Measurements from ENCODE around the gene BTG2.
A peak's percentile ranks its signal among the peaks of the same experiment; 100 is the strongest.

The BTG2 gene

DNA sequence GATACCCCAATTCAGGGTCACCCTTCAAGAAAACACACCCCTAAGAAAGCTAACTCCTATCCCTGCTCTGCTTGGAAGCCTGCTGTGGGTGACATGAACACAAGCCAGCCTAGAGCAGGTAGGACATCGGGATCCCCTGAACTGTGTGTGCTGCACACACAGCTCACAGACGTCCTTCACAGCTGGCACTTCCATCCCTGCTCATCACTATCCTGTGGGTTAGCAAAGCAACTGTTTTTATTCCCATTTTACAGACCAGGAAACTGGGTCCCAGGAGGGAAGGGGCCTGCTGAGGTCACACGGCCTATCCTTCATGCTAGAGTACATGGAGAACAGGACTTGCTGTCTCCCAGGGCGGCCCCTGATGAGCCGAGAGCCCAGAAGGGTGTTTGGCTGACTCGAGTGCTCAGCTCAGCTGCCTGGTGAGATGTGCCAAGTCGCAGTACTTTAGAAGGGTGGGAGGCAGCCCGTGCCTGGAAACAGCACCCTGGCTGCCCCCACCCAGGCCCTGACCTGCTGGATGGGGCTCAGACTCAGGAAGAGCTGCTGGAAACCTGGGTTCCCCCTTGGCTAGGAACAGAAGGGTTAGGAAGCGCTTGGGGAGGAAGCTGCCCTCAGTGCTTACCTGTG lies 28.3 kb upstream of the BTG2 start:
- no peak for DNase-seq

DNA sequence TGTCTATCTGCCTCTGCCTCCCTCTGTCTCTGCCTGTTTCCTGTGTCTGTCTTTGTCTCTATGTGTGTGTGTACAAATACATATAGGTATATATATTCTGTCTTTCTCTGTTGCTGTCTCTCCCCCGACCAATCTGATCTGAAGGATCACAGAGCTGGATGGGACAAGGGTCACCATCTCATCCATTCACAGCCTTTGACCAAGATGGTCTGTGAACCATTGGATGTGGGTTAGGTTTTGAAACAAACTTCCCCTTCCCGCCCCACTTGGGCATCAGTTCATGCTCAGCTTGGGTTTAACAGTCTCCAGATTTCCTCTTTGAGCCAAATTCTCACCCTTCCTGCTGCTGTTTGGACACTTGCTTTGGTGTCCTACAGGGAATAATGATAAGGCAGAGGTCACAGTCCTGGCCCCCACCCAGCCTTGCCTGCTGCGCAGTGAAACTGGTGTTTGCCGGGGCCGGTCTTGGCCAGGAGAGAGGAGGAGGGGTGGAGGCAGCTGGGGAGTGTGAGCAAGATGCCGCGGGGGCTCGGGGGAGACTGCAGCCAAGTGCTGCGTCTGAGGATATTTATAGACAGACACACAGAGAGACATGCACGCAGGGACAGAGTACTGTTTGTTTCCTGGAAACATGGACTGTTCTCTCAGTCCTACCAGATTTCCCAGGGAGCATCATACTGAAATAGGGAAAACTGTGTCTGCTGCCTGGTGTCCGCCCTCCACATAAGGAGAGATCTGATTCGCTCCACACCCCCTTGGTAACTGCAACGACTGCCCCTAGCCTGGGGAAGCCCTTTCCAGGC lies 27.0 kb upstream of the BTG2 start:
- no peak for DNase-seq

DNA sequence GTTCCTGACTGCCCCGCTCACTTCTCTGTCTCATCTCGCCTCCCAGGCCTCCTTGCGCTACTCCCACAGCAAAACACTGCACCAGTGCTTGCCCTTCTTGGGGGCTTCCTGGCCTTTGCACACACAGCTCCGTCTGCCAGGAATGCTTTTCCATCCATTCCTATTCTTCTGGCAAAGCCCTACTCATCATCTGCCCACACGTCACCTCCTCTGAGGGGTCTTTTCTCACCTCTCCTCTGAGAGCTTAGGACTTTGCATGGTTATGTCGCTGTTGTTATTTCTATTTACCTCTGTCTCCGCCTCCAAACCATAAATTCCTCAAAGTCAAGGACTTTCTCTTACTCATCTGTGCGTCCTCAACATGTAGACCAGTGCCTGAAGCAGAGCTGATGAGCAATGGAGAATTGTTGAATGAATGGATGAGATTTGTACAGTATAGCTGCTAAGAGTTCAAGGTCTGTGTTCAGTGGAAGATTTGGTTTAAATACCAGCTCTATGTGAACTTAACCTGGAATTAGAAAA lies 26.4 kb upstream of the BTG2 start:
- no peak for DNase-seq

DNA sequence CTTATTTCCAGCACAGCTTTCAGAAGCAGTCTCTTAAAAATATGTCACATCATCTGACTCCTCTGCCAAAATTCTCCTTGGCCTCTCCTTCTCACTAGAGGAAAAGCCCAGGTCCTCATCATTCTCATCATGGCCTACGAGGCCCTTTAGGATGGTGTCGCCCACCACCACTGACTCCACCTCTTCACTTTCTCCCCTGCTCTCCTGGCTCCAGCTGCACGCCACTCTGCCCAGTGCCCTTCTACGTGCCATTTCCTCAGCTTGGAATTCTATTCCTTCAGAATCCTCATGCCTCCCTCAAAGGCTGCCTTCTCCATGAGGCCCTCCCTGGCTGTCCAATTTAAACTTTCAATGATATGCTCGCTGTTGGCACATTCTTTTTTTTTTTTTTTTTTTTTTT lies 25.3 kb upstream of the BTG2 start:
- DNase-seq, result no peak

DNA sequence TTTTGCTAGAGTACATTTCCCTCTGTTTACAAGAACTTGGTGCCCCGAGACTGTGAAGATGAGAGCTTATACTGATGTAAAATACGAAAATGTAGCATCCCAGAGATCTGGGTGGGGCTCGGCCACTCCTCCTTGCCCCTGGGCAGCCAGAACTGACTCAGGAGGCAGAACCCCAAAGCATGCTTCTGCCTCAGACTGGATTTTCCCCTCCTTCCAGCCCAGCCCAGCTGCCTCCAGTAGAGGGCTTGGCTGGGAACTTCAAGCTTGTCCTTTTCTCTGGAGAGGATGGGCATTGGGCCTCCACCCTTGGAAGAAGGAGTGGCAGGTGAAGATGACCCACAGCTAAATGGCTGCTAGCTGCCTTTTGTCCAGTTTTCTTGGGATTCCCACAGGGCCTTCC lies 24.3 kb upstream of the BTG2 start:
- no peak for DNase-seq

DNA sequence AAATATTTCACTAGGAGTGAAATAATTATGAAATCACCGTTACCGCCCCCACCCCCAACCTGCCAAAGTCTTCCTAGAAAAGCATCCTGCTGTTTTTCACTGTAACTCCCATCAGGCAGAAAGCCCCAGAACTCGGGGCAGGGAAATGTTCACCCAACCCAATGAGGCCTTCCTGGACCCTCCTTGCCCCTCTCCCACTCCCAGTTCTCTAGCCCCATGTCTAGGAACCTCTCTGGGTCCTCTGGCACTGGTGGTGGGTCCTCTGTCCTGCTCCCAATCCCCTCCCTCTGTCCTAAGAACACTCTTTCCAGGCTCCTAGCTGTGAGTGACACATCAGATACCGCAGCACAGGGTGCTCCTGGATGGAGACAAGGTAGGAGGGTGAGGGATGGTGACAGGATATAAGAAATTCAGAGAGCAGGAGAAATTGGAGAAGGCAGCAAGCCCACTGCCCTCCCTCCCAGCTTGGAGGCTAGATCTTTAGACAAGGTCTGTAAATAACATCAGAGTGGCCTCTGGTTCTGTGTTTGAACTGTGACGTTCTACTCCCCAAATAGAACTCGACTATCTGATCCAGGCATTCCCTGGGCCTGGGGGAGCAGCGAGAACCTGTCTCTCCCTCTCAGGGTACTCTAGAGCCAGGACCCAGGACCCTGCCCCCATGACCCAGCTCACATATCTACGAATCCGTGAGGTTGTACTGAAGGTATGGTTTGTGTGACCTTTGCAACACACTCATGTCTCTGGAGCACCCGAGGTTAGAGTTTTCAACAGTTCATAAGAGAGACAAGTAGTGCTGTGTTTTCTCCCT lies 23.3 kb upstream of the BTG2 start:
- no peak for DNase-seq

DNA sequence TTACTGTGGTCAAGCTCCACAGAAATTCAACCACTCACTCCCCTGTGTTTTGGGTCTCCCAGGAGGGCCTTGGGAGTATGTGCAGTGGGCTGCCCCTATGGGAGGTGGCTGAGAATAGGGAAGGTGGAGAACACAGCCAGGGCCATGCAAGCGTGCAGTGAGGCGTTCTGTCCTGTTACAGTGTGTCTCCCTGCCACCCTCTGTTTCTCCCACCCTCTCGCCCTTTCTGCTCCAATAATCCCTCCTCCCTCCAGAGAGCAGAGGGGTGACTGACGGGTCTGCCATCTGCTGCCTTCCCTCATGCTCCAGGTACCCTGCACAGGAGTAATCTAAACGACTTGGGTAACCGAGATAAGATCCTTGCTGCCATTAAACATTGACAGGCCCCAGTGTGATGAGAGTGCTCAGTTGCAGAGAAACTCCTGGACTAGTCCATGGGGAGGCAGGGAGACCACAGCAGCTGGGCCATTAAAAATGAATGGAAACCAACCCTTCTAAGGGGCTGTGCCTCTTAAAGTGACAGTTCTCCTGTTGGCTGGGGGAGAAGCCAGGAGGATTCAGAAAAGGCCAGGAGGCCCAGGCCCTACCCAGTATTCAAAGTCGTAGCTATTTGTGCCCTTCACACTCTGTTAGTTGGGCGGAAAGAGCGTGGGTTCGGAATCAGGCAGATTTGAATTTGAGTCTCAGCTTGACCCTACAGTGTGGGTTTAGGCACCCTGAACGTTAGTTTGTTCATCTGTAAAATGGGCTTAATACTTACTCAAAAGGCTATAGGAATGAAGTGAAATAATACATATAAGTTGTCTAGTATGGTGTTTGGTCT lies 22.4 kb upstream of the BTG2 start:
- DNase-seq, result no peak

DNA sequence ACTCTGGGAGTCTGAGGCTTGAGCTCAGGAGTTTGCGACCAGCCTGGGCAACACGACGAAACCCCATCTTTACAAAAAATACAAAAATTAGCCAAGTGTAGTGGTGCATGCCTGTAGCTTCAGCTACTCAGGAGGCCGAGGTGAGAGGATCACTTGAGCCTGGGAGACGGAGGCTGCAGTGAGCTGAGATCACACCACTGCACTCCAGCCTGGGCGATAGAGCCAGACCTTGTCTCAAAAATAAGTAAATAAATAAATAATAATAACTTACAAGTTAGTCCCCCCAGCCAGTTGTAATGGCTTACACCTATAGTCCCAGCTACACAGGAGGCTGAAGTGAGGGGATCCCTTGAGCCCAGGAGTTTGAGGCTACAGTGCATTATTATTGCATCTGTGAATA lies 21.7 kb upstream of the BTG2 start:
- DNase-seq, result no peak

DNA sequence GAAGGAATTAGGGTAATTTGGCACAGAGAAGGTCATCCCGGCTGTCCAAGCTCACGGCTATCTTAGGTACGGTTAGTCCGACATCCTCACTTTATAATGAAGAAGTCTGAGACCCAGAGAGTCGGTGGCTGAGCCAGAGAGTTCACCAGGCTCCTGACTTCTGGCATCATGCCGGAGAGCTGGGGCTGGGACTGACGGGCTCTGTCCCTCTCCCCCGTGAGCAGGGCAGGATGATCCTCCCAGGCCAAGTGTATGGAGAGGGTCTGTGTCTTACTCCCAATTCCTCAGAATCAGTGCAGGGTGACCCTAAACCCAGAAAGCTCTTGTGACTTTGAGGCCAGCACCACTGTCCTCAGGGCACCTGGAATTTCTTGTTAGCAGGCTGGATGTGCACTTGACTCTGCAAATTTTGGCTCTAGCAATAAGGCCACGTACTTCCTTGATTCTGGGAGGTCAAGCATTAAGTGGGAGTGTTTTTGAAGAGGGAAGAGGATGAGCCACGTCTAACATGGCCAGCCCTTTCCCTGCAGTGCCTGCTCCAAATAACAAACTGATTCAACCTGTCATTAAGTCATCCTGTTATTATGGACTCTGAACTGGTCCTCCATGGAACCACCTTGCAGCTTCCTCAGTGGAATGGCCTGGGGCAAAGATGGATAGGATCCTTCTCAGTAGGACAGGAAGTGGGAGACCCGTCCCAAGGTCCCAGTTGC lies 20.8 kb upstream of the BTG2 start:
- no peak for DNase-seq

DNA sequence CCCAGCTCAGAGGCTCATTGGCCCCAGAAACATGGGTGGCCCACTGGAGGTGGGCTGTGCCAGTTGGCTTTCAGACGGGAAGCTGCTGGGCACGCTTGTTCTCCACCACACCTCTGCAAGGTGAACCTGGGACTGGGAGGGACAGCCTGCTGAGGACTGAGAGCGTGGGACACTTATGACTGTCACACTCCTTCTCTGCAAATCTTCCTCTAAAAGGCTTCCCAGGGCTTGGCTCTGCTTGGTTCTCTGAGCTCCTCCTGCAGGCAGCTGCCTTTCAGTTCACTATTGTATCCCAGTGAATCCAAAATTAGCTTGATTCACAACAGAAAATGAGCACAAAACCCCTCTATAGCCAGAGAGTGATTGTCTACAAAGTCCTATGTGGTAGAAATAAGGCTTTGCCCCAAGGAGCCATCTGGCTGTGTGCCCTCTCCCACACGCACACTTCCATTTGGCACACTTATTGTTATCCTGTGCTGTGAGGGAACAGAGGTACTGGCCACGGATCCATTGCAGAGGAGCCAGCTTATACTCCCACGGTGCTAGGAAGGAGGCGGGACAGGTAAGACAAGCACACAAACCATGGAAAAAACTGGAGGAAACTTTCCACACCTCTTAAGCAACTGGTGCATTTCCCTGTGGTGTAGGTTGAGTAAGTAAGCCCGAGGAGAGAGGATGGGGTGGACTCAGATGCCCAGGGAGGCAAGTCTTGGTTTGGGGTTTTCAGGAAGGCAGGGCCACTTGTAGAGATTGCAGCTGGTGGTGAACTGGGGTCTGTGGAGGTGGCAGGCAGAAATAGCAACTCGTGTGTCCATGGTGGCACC lies 18.9 kb upstream of the BTG2 start:
- no peak for DNase-seq

DNA sequence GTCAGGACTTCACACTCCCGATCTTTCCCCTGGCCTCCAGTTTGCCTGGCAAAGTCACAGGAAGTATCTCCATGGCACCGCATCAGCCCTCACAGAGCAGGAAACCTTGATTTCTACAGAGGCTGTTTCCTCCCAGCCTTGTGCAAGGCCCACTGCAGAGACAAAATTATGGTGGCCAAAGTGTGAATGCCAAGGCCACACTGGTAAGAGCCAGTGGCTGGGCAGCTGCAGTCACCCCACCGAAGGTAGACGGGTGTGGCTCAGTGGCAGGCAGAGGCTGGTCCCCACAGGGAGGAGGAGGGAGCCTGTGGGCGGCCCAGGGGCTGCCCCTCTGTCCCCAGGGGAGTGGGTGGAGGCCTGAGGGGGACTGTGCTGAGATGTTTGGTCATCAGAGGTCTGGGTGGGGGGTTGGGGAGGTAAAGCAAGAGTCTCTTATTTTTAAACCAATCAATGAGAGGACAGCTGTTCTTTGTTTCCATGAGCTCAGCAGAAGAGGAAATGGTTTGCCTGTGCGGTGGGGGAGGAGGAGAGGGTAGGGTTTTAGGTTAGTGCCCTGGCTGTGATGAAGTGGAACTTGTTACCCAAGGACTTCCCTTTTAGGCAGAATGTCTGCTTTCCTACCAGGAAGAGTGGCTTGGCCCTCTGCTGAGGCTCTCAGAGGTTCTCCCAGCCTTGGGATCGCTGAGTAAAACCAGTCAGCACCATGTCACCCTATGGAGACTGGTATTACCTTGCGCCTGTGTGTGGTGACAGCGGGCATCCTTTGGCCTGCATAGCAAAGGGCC lies 18.0 kb upstream of the BTG2 start:
- peak in 1 of 2 donors; percentile 57 for DNase-seq

DNA sequence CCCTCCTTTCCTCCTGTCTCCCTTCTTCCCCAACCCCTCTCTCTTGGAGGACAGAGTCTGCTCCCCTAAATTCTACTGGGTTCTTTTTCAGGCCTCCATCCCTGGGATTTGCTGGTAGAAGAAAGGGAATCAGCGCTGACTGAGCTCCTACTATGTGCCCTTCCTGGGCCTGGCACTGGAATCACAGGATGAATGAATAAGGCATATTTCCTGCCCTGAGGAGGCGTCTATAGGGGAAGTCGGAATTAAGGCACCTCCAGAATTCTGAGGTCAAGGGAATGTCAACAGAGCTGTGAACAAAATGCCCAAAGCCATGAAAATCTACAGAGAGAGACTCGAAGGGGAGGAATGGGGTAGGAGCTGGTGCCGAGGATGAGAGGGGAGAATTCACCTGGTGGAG lies 17.4 kb upstream of the BTG2 start:
- DNase-seq, result no peak

DNA sequence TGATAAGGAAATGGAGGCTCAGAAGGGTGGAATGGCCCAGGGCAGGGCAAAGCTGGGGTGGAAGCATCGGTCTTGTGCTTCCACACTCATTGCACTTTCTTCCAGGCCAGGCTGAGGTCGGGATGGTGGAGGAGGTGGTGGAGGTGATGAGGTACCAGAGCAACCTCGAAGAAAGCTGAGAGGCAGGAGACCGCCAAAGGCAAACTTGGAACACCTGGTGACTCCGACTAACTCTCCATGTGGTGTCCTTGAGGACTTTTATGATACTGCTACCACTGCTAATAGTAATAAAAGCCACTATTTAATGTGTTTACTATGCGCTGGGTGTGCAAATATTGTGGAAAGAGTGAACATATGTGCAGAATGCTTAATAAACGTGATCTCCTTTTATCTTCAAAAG lies 16.9 kb upstream of the BTG2 start:
- DNase-seq, result no peak

DNA sequence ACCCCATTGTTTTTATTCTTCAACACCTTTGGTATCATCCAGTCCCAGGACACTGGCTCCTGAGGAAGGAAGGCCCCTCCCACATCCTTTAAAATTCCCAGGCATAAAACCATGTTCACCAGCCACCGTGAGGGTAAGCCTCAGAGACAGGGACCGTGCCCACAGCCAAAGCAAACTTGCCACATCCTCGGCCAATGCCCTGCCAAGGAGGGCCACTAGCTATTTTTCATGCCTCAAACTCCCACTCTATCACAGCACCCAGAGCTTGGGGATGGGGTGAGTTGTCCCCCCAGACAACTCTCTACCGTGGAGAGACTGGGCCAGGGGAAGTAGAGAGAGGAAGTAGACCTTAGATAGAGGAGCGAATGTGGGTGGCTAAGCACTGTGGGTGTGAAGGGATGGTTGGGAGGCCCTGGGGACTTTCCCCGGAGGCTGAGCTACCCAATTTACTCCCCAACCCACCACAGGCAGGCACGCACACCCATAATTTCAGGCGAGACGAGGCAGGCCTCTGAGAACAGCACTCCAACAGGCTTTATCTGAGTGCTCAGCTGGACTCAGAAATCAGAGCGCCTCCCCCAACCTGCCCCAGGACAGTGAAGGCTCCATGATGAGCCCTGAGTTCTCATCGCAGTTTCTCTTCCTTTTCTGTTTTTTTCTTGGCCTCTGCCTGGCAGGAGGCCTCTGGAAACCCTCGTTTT lies 15.9 kb upstream of the BTG2 start:
- DNase-seq, result peak; percentile 72 to 78

DNA sequence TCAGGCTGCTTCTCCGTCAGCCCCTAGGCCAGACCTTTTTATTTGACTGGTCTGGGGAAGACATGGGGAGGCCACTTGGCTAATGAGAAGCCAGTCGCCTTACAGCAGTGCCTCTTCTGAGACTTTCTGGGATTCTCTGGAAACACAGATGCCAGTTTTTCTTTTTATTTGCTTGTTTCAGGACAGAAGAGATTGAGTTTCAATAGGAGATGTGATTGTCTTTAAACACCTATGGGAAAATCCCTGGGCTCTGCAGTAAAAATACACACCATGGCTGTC lies 15.4 kb upstream of the BTG2 start:
- no peak for DNase-seq

DNA sequence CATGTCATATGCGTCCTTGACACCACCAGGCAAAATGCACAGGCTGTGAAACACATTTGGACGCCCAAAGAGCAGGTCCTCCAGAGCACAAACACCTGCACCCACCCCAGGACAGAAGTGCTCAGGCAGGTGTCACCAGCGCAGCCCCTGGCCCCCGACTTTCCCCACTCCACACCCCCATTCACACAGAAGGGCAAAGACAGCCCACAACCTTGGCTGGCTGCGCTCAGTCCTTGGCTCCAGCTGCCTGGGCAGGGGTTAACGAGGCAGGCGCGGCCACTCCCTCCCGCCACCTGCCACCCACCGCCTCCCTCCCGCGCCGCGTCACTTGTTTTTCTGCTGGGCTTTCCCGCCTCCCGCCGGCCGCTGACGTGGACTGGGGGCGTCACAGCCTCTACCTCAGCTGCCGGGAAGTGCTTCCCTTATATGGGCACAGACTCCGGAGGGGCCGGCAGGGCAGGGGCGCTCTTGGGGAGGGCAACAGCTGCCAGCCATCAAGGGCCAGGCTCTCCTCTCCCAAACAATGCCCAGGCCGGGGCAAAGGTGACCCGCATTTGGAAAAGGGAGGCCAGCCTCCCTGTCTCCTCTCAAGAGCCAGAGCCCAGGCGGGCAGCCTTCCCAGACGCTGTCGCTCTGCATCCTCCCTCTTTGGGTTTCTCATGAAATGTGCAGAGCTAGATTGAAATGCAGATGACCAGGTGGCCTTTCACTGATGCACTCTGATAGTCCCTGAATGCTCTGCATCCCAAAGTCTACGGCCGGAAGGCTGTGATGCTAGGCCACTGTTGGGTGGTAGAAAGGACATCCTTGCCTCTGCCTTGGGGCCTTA lies 14.8 kb upstream of the BTG2 start:
- peak; percentile 94 to 95 for DNase-seq

DNA sequence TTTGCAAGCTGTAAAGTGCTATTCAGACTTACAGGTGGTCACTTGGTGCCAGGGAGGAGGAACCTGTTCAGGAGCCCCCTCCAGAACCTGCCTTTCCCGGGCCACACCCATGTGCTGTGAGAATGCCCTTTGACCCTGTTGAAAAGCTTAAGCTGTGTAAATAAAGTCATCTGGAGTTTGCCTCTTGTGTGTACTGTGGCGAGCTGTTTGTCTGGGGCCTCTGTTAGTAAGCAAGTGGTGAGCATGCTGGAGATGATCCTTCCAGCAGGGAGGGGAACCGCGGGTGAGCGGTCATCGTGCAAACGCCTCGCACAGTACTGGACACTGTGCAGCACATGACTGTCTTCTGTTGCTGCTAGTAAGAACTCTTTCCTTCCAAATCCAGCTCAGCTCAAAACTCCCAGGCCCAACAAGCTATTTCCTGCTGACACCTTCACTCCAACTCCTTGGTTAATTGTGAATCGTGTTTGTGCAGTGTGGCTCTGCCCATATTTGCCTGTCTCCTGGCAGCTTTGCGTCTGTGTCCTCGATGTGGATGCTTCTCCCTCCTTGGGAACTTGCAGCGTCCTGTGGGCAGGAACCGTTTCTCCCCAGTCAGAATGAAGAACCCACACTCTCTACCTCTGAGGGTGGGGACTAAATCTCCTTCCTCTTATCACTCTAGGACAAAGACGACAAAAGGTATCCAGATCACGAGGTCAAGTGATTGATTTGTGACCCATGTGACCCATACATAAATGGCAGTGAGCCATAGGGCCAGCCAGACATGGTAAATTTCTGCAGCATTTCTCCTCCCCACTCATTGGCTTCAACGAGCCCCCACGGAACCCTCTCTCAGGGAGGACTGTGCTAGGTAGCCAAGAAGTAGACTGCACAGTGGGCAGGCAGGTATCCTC lies 13.9 kb upstream of the BTG2 start:
- no peak for DNase-seq

DNA sequence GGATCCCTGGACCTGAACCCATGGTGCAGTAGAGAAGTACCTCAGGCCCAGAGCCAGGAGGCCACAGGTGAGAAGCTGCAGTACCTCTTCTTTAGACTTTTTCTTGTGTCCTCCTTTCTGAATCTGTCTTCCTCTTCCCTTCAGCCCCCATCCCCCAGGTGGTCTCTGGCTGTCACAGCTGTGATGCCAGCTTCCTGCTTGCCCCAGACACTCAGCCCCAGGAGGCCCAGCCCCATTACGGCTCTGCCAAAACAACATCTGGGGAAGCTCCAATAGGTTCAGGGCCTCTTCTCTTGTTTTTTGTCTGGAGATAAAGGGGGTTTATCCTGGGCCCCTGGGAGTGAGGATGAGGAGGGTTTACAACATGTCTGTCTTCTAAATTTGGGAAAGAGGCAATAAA lies 9.5 kb upstream of the BTG2 start:
- no peak for DNase-seq

Measured in stimulated activated CD4-positive, alpha-beta T cell treated with anti-CD3 and anti-CD28 coated beads, Interleukin-2, amount 100 ng/mL, for 48 hours (primary cell).